HEK293 (cell line): ENCODE measurements around the gene TCOF1.

Experiments used
- PRDM1 ChIP-seq: fragments of 450-650 bp; formaldehyde crosslinking; IDR thresholded peaks from 2 replicates; pipeline ENCODE4; 2016; ENCODE audit warnings: missing biosample characterization, missing genetic modification characterization
- ZBTB21 ChIP-seq: fragments of 450-650 bp; formaldehyde crosslinking; IDR thresholded peaks from 2 replicates; pipeline ENCODE4 v1.5.1; 2017; ENCODE audit warnings: missing biosample characterization, missing genetic modification characterization
- ZBTB7A ChIP-seq: fragments of 450-650 bp; formaldehyde crosslinking; IDR thresholded peaks from 2 replicates; pipeline ENCODE4 v1.5.1; 2016; ENCODE audit warnings: low read depth, missing biosample characterization, missing genetic modification characterization
- ZNF10 ChIP-seq: fragments of 450-650 bp; formaldehyde crosslinking; IDR thresholded peaks from 2 replicates; pipeline ENCODE4 v1.5.1; 2017; ENCODE audit warnings: missing biosample characterization, missing genetic modification characterization
- ZNF274 ChIP-seq, 2 experiments: fragments of 200-500 bp in 1 of 2; fragments of 450-650 bp in 1 of 2; sonication (Bioruptor generic) in 1 of 2; formaldehyde crosslinking in 1 of 2; IDR thresholded peaks; 2 replicates each; pipeline versions ENCODE4 v1.5.1 to v1.6.1; 2014 to 2016; ENCODE audit warnings: borderline replicate concordance in 1 of 2, inconsistent platforms in 1 of 2, low read length in 1 of 2, missing biosample characterization in 1 of 2, missing genetic modification characterization in 1 of 2
- ZNF660 ChIP-seq: fragments of 450-650 bp; IDR thresholded peaks from 2 replicates; pipeline ENCODE4 v1.5.1; 2018; ENCODE audit warnings: missing biosample characterization, mild to moderate bottlenecking, missing genetic modification characterization
- ZNF677 ChIP-seq: fragments of 450-650 bp; IDR thresholded peaks from 2 replicates; pipeline ENCODE4 v1.5.0; 2018; ENCODE audit warnings: missing biosample characterization, mild to moderate bottlenecking, missing genetic modification characterization, moderate library complexity
- ZNF76 ChIP-seq: fragments of 450-650 bp; formaldehyde crosslinking; IDR thresholded peaks from 2 replicates; pipeline ENCODE4; 2016; ENCODE audit warnings: low read depth, missing biosample characterization, missing genetic modification characterization, borderline replicate concordance
- ZSCAN16 ChIP-seq: fragments of 450-650 bp; formaldehyde crosslinking; IDR thresholded peaks from 2 replicates; pipeline ENCODE4 v1.5.1; 2016; ENCODE audit warnings: missing biosample characterization, missing genetic modification characterization
- TF ChIP-seq, protein P1 (sequence below): fragments of 450-650 bp; formaldehyde crosslinking; IDR thresholded peaks from 2 replicates; pipeline ENCODE4 v1.5.1; 2016; ENCODE audit warnings: missing biosample characterization, missing genetic modification characterization
- TF ChIP-seq, protein P2 (sequence below): fragments of 450-650 bp; formaldehyde crosslinking; IDR thresholded peaks from 2 replicates; pipeline ENCODE4 v1.5.1; 2016; ENCODE audit warnings: missing biosample characterization, missing genetic modification characterization
- TF ChIP-seq, protein P3 (sequence below): fragments of 450-650 bp; formaldehyde crosslinking; conservative IDR thresholded peaks from 2 replicates; pipeline ENCODE4 v1.5.1; 2016; ENCODE audit warnings: low read depth, missing biosample characterization, missing genetic modification characterization

DNA sequence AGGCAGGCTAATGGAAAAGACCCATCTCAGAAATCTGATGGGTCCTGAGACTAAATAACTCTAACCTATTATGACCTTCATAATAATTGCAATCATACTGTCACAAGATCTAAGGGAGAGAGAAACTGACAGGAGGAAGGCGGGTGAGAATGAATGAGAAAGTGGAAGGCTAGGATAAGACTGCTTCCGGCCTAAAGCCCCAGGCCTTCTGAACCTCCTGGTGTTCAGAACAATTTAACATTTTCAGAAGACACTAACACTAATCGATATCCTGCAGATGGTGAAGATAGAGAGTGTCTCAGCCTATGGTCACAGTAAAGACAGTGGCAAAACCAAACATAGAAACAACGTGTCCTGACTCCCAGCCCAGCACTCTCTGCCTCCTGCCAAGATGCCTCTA is 90.8 kb downstream of the TCOF1 start:
- TF ChIP-seq, protein P1, sequence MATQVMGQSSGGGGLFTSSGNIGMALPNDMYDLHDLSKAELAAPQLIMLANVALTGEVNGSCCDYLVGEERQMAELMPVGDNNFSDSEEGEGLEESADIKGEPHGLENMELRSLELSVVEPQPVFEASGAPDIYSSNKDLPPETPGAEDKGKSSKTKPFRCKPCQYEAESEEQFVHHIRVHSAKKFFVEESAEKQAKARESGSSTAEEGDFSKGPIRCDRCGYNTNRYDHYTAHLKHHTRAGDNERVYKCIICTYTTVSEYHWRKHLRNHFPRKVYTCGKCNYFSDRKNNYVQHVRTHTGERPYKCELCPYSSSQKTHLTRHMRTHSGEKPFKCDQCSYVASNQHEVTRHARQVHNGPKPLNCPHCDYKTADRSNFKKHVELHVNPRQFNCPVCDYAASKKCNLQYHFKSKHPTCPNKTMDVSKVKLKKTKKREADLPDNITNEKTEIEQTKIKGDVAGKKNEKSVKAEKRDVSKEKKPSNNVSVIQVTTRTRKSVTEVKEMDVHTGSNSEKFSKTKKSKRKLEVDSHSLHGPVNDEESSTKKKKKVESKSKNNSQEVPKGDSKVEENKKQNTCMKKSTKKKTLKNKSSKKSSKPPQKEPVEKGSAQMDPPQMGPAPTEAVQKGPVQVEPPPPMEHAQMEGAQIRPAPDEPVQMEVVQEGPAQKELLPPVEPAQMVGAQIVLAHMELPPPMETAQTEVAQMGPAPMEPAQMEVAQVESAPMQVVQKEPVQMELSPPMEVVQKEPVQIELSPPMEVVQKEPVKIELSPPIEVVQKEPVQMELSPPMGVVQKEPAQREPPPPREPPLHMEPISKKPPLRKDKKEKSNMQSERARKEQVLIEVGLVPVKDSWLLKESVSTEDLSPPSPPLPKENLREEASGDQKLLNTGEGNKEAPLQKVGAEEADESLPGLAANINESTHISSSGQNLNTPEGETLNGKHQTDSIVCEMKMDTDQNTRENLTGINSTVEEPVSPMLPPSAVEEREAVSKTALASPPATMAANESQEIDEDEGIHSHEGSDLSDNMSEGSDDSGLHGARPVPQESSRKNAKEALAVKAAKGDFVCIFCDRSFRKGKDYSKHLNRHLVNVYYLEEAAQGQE (tag by site-specific recombination): no peak
- TF ChIP-seq, protein P2, sequence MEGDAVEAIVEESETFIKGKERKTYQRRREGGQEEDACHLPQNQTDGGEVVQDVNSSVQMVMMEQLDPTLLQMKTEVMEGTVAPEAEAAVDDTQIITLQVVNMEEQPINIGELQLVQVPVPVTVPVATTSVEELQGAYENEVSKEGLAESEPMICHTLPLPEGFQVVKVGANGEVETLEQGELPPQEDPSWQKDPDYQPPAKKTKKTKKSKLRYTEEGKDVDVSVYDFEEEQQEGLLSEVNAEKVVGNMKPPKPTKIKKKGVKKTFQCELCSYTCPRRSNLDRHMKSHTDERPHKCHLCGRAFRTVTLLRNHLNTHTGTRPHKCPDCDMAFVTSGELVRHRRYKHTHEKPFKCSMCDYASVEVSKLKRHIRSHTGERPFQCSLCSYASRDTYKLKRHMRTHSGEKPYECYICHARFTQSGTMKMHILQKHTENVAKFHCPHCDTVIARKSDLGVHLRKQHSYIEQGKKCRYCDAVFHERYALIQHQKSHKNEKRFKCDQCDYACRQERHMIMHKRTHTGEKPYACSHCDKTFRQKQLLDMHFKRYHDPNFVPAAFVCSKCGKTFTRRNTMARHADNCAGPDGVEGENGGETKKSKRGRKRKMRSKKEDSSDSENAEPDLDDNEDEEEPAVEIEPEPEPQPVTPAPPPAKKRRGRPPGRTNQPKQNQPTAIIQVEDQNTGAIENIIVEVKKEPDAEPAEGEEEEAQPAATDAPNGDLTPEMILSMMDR: no peak
- no peak for TF ChIP-seq ZBTB7A (tag by site-specific recombination)
- TF ChIP-seq ZNF10 (tag by site-specific recombination): no peak
- TF ChIP-seq ZNF76 (tag by site-specific recombination): no peak
- TF ChIP-seq, protein P3, sequence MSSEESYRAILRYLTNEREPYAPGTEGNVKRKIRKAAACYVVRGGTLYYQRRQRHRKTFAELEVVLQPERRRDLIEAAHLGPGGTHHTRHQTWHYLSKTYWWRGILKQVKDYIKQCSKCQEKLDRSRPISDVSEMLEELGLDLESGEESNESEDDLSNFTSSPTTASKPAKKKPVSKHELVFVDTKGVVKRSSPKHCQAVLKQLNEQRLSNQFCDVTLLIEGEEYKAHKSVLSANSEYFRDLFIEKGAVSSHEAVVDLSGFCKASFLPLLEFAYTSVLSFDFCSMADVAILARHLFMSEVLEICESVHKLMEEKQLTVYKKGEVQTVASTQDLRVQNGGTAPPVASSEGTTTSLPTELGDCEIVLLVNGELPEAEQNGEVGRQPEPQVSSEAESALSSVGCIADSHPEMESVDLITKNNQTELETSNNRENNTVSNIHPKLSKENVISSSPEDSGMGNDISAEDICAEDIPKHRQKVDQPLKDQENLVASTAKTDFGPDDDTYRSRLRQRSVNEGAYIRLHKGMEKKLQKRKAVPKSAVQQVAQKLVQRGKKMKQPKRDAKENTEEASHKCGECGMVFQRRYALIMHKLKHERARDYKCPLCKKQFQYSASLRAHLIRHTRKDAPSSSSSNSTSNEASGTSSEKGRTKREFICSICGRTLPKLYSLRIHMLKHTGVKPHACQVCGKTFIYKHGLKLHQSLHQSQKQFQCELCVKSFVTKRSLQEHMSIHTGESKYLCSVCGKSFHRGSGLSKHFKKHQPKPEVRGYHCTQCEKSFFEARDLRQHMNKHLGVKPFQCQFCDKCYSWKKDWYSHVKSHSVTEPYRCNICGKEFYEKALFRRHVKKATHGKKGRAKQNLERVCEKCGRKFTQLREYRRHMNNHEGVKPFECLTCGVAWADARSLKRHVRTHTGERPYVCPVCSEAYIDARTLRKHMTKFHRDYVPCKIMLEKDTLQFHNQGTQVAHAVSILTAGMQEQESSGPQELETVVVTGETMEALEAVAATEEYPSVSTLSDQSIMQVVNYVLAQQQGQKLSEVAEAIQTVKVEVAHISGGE (tag by site-specific recombination): no peak
- no peak for TF ChIP-seq ZNF660
- TF ChIP-seq PRDM1 (tag by site-specific recombination): no peak
- no peak for TF ChIP-seq ZNF274 (IDR thresholded peaks at IDR 0.05; ENCODE audit: low read length)
- TF ChIP-seq ZNF274 (tag by site-specific recombination; IDR thresholded peaks at IDR 0.05; ENCODE audit: borderline replicate concordance): no peak
- no peak for TF ChIP-seq ZBTB21 (tag by site-specific recombination)
- no peak for TF ChIP-seq ZSCAN16 (tag by site-specific recombination)
- no peak for TF ChIP-seq ZNF677 (tag by site-specific recombination)
